Measurements from ENCODE around the gene COPE.

DNA sequence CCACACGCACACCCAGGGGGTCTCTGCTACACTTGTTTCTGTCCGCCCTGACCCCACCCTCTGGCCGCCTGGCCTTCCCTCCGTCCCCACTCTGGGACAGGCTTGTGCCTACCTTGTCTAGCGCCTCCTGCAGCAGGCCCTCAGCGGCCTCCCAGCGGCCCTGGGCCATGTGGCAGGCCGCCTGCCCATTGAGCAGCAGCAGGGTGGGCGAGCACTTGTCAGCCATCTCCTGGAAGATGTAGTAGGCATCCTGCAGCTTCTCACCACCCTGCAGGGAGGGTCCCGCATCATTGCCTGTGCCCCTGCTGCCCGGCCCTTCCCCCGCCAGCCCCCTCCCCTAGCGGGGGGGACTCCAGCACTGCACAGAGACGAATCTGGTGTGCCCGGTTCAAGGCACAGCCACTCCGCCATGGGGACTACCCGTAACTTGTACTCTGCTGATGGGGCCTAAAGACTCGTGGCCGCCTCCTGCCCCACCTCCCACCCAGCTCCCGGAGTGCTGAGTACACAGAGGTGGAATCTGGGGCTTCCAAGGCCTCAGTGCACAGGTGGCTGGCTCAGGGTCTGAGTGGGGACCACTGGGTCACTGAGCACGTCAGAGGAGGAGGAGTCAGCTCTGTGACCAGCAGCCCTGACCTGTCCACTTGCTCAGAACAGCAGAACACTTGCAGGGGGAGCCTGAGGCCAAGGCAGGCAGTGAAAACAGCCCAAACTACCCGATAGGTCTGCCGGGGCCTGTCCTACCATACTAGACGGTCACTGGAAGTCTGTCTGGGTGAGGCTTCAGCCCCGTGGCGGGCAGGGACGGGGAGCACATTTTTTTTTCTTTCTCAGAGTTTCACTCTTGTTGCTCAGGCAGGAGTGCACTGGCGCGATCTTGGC lies 15.8 kb downstream of the COPE start:
- TF ChIP-seq, protein P1, sequence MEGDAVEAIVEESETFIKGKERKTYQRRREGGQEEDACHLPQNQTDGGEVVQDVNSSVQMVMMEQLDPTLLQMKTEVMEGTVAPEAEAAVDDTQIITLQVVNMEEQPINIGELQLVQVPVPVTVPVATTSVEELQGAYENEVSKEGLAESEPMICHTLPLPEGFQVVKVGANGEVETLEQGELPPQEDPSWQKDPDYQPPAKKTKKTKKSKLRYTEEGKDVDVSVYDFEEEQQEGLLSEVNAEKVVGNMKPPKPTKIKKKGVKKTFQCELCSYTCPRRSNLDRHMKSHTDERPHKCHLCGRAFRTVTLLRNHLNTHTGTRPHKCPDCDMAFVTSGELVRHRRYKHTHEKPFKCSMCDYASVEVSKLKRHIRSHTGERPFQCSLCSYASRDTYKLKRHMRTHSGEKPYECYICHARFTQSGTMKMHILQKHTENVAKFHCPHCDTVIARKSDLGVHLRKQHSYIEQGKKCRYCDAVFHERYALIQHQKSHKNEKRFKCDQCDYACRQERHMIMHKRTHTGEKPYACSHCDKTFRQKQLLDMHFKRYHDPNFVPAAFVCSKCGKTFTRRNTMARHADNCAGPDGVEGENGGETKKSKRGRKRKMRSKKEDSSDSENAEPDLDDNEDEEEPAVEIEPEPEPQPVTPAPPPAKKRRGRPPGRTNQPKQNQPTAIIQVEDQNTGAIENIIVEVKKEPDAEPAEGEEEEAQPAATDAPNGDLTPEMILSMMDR (IDR thresholded peaks at IDR 0.05; ENCODE audit: low read depth, low read length), result no peak
- TF ChIP-seq EZH2phosphoT487 (IDR thresholded peaks at IDR 0.05; ENCODE audit: low read depth), result no peak

Data from OCI-LY3 (cell line).